OCI-LY3 (cell line): ENCODE measurements around the gene SIN3B.

ENCODE experiments used
- H2AFZ ChIP-seq: fragments of 200-600, 300-600 bp; shearing (Covaris generic); 2 replicates; pipeline ENCODE4 v1.6.0; 2014; ENCODE audit warnings: antibody characterized with exemption, low read depth, low read length
- H3K27ac ChIP-seq: fragments of 200-600, 300-600 bp; sonication (generic); 2 replicates; pipeline ENCODE4 v1.5.1; 2014; ENCODE audit warnings: mild to moderate bottlenecking, low read length, moderate library complexity, mixed read lengths
- H3K27me3 ChIP-seq: fragments of 200-600, 300-600 bp; sonication (generic); 2 replicates; pipeline ENCODE4 v1.6.1; 2014; ENCODE audit warnings: low read depth, low read length, mixed read lengths
- H3K36me3 ChIP-seq: fragments of 200-600, 300-600 bp; sonication (generic); replicated peaks from 2 replicates; pipeline ENCODE3; 2014; ENCODE audit warnings: low read depth, low read length, mixed read lengths
- H3K4me1 ChIP-seq: fragments of 300-600, 200-600 bp; sonication (generic); 2 replicates; pipeline ENCODE4 v1.6.1; 2014; ENCODE audit warnings: low read length, mixed read lengths
- H3K4me2 ChIP-seq: fragments of 200-600, 300-600 bp; sonication (generic); 2 replicates; pipeline ENCODE4 v1.6.1; 2014; ENCODE audit warnings: low read length, mixed read lengths
- H3K4me3 ChIP-seq: fragments of 300-600, 200-600 bp; sonication (generic); 2 replicates; pipeline ENCODE4 v1.5.1; 2014; ENCODE audit warnings: antibody characterized with exemption, mild to moderate bottlenecking, low read length, moderate library complexity
- H3K79me2 ChIP-seq: fragments of 300-600, 200-600 bp; shearing (Covaris generic); 2 replicates; pipeline ENCODE4 v1.6.1; 2014; ENCODE audit warnings: mild to moderate bottlenecking, low read length, mixed read lengths
- H3K9ac ChIP-seq: fragments of 300-600, 200-600 bp; shearing (Covaris generic); 2 replicates; pipeline ENCODE4 v1.6.0; 2014; ENCODE audit warnings: mild to moderate bottlenecking, low read length, moderate library complexity
- H3K9me3 ChIP-seq: fragments of 200-600, 300-600 bp; shearing (Covaris generic); 2 replicates; pipeline ENCODE4 v1.6.1; 2014; ENCODE audit warnings: low read length, mixed read lengths; ENCODE audit not compliant: insufficient read depth
- H4K20me1 ChIP-seq: fragments of 200-600, 300-600 bp; sonication (generic); 2 replicates; pipeline ENCODE4 v1.6.1; 2016; ENCODE audit warnings: low read length, mixed read lengths; ENCODE audit not compliant: insufficient read depth
- EZH2phosphoT487 ChIP-seq: fragments of 200-600 bp; shearing (Covaris generic); IDR thresholded peaks from 2 replicates; pipeline ENCODE4 v1.6.1; 2018; ENCODE audit warnings: antibody characterized with exemption, mixed run types, low read depth
- TF ChIP-seq, protein P1 (sequence below): fragments of 200-600, 300-600 bp; sonication (generic); IDR thresholded peaks from 2 replicates; pipeline ENCODE4 v1.5.1; 2014; ENCODE audit warnings: antibody characterized with exemption, low read length, low read depth

The SIN3B gene

DNA sequence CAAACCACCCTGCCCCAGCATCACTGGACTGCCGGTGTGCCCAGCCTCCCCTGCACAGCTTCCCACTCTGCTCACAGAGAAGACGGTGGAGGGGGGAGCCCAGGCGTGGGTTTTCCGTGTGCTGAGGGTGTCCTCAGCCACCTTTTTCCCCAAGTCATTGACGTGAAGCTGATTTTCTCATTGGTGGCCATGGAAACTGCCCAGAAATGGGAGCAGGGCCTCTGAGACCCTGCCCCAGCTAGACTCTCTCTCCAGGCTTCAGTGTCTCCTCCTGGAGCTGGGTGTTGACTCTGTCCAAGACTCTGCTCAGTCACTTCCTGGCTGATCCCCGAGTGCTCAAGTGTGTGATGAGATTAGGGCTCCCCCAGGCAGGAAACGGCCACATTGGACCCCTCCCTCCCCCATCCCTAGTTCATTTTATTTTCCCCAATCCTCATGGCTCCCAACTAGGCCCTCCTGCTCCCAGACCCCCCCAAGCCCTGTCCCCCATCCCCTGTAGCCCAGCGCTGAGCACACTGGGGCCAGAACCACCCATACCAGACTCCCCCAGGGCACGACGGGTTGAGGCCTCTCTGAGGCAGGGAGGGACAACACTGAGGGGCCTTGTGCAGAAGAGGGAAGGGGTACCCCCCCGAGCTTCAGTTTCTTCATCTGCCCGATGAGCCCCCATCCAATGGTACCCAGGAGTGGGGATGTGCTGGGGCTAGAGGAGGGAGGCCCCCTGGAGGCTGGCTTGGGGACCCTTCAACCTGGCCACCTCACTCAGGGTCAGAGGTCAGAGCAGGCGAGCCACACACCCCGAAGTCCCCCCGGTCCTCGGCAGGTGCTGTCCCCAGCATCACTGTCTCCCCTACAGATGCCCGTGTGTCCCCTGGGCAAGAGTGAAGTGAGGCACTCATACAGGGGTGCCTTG is 58.4 kb downstream of the SIN3B start:
- H3K4me1 ChIP-seq, result no peaks in the 10 kb centered on the region
- H3K27ac ChIP-seq, result no peak overlapping the region
- H3K27me3 ChIP-seq, result no peaks in the 10 kb centered on the region
- H3K9me3 ChIP-seq, result no peaks in the 10 kb centered on the region
- no peak overlapping the region for H2AFZ ChIP-seq
- H3K36me3 ChIP-seq, result no peaks in the 10 kb centered on the region
- H3K79me2 ChIP-seq, result no peaks in the 10 kb centered on the region
- no peak overlapping the region for H3K4me2 ChIP-seq
- no peak overlapping the region for H3K9ac ChIP-seq
- H3K4me3 ChIP-seq, result no peak overlapping the region
- no peaks in the 10 kb centered on the region for H4K20me1 ChIP-seq
- no peak for TF ChIP-seq EZH2phosphoT487
- TF ChIP-seq, protein P1, sequence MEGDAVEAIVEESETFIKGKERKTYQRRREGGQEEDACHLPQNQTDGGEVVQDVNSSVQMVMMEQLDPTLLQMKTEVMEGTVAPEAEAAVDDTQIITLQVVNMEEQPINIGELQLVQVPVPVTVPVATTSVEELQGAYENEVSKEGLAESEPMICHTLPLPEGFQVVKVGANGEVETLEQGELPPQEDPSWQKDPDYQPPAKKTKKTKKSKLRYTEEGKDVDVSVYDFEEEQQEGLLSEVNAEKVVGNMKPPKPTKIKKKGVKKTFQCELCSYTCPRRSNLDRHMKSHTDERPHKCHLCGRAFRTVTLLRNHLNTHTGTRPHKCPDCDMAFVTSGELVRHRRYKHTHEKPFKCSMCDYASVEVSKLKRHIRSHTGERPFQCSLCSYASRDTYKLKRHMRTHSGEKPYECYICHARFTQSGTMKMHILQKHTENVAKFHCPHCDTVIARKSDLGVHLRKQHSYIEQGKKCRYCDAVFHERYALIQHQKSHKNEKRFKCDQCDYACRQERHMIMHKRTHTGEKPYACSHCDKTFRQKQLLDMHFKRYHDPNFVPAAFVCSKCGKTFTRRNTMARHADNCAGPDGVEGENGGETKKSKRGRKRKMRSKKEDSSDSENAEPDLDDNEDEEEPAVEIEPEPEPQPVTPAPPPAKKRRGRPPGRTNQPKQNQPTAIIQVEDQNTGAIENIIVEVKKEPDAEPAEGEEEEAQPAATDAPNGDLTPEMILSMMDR, result no peak

DNA sequence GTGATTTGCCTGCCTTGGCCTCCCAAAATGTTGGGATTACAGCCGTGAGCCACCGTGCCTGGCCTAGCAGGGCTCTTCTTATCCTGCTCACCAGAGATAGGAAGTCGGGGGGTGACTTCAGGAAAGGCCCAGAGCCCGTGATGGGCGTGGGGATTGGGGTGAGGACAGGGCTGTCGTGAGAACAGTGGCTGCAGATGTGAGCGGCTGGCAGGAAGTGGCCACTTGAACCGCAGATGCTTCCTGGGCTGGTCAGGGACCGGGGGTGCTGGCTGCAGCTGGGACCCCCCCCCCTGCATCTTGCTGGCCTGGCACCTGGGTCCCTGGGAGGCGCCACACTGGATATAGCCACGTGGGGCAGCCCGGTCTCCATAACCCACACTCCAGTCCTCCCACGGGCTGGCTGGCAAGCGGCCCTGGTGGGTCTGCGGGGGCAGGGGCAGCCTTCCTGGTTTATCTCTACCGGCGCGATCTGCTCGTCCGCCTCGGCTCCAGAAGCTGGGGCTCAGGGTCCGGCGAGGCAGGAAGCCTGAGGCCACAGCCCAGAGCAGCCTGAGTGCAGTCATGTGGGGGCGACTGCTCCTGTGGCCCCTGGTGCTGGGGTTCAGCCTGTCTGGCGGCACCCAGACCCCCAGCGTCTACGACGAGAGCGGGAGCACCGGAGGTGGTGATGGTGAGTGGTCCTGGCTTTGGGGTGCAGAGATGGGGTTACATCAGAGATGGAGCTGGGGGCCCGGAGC is 59.6 kb downstream of the SIN3B start, which contains the start of gene F2RL3:
F2RL3 (plus strand) TSS at position 371 of the 737 bp plus-strand sequence; CDS start at position 562, 191 bp downstream.
- H3K9ac ChIP-seq, result no peak within 1 kb of the TSS
- no peak for TF ChIP-seq EZH2phosphoT487
- TF ChIP-seq, protein P1, result no peak
- no peak within 1 kb of the TSS for H2AFZ ChIP-seq
- H4K20me1 ChIP-seq, result no peaks in the 10 kb centered on the region
- no peak within 1 kb of the TSS for H3K27ac ChIP-seq
- H3K4me3 ChIP-seq, result no peak within 1 kb of the TSS
- no peaks in the 10 kb centered on the region for H3K79me2 ChIP-seq
- no peak within 1 kb of the TSS for H3K4me2 ChIP-seq
- H3K4me1 ChIP-seq, result no peaks in the 10 kb centered on the region
- no peaks in the 10 kb centered on the region for H3K36me3 ChIP-seq
- H3K9me3 ChIP-seq, result no peaks in the 10 kb centered on the region
- no peaks in the 10 kb centered on the region for H3K27me3 ChIP-seq

- Histone ChIP-seq H4K20me1 (no peaks in the 10 kb centered on the region), H3K4me1 (no peaks in the 10 kb centered on the region), H3K4me3 (no peak overlapping the region), H3K27me3 (no peaks in the 10 kb centered on the region), H3K79me2 (no peaks in the 10 kb centered on the region), H3K9me3 (no peaks in the 10 kb centered on the region), H3K4me2 (no peak overlapping the region), H3K36me3 (no peaks in the 10 kb centered on the region), H3K27ac (no peak overlapping the region), H3K9ac (no peak overlapping the region), H2AFZ (no peak overlapping the region)
- TF ChIP-seq, protein P1, result no peak
- TF ChIP-seq EZH2phosphoT487, result no peak
Observed at GRCh38 chr19:16889366-16889882, 60.2 kb downstream of the SIN3B start.
